Measurements from ENCODE around the gene GFY. TPM values are rescaled to one million over a fixed set of nuclear protein-coding genes. Genes with fewer than 3 reads are reported as not detected.

GFY gene
- total RNA-seq, result not detected
- under 1 TPM in 1 of 3 donors, not detected in 2; 0.33 TPM for polyA plus RNA-seq
- long read RNA-seq, donor 1, result 0 reads
- long read RNA-seq, donor 2, result 0 reads

GRCh38 chr19:49425178-49425577, at the start of gene GFY:
Gene GFY, plus strand, starts transcription at chr19:49425388. Its CDS starts 1,043 bp downstream, at chr19:49426431.
- TF ChIP-seq CTCF (IDR thresholded peaks at IDR 0.05), result no peak

GRCh38 chr19:49378512-49378911, 46.7 kb upstream of the GFY start:
- peaks cover 0 to 18% (median 2%) of the 10 kb centered on the region in 3 donors for H3K27me3 ChIP-seq (ENCODE audit: insufficient read depth in 3 of 3, low read length in 2 of 3)
- H3K4me3 ChIP-seq, result no peak overlapping the region
- DNase-seq, result no peak
- H3K9me3 ChIP-seq, result peaks cover 8% of the 10 kb centered on the region
- intact Hi-C loops (cut with DNase I), result no loop called here
- 54 to 58% (median 57%) methylated on average over 3 of the region's 3 CpGs for WGBS, 3 donors
- H3K27ac ChIP-seq, result no peak overlapping the region
- no peak for TF ChIP-seq CTCF (IDR thresholded peaks at IDR 0.05)
- ATAC-seq, result no peak
- H3K4me1 ChIP-seq, result no peaks in the 10 kb centered on the region
- H3K36me3 ChIP-seq (ENCODE audit: insufficient read depth in 1 of 2, low read depth in 1 of 2), result no peaks in the 10 kb centered on the region

More at GRCh38 chr19:49425178-49425577, at the start of gene GFY:
- DNase-seq (no peak), ATAC-seq (no peak)
- Histone ChIP-seq H3K9me3 (no peaks in the 10 kb centered on the region), H3K27me3 (ENCODE audit: insufficient read depth in 3 of 3, low read length in 2 of 3) (peaks cover 0 to 97% (median 62%) of the 10 kb centered on the region in 3 donors), H3K36me3 (ENCODE audit: insufficient read depth in 1 of 2, low read depth in 1 of 2) (no peaks in the 10 kb centered on the region), H3K4me1 (peaks cover 28% of the 10 kb centered on the region), H3K4me3 (no peak within 1 kb of the TSS), H3K27ac (no peak within 1 kb of the TSS)
- WGBS, 3 donors, result 46 to 51% (median 49%) methylated on average over 7 of the region's 7 CpGs
- intact Hi-C loops (cut with DNase I), result no loop called here

- H3K4me3 ChIP-seq, result no peak overlapping the region
- H3K27me3 ChIP-seq (ENCODE audit: insufficient read depth in 3 of 3, low read length in 2 of 3), result peaks cover 0 to 15% (median 0%) of the 10 kb centered on the region in 3 donors
- ATAC-seq (no peak), DNase-seq (no peak)
- H3K27ac ChIP-seq, result no peak overlapping the region
- TF ChIP-seq CTCF (IDR thresholded peaks at IDR 0.05), result no peak
- 90 to 91% (median 91%) methylated on average over 3 of the region's 3 CpGs for WGBS, 3 donors
- intact Hi-C loops (cut with DNase I), result no loop called here
- no peaks in the 10 kb centered on the region for H3K4me1 ChIP-seq
- H3K36me3 ChIP-seq (ENCODE audit: insufficient read depth in 1 of 2, low read depth in 1 of 2), result no peaks in the 10 kb centered on the region
- peaks cover 8% of the 10 kb centered on the region for H3K9me3 ChIP-seq
These were observed 44.8 kb upstream of the GFY start for GRCh38 chr19:49380391-49380790.

GRCh38 chr19:49382639-49383038, 42.5 kb upstream of the GFY start:
- DNase-seq, result no peak
- H3K27me3 ChIP-seq (ENCODE audit: insufficient read depth in 3 of 3, low read length in 2 of 3), result peaks cover 0 to 16% (median 0%) of the 10 kb centered on the region in 3 donors
- TF ChIP-seq CTCF (IDR thresholded peaks at IDR 0.05), result no peak
- H3K4me1 ChIP-seq, result no peaks in the 10 kb centered on the region
- H3K36me3 ChIP-seq (ENCODE audit: insufficient read depth in 1 of 2, low read depth in 1 of 2), result no peaks in the 10 kb centered on the region
- 91 to 96% (median 93%) methylated on average over 5 of the region's 5 CpGs for WGBS, 3 donors
- H3K4me3 ChIP-seq, result no peak overlapping the region
- ATAC-seq, result no peak
- H3K9me3 ChIP-seq, result peaks cover 8% of the 10 kb centered on the region
- intact Hi-C loops (cut with DNase I), result no loop called here
- no peak overlapping the region for H3K27ac ChIP-seq

GRCh38 chr19:49383599-49383998, 41.6 kb upstream of the GFY start:
- Histone ChIP-seq H3K27ac (no peak overlapping the region), H3K27me3 (ENCODE audit: insufficient read depth in 3 of 3, low read length in 2 of 3) (peaks cover 0 to 21% (median 2%) of the 10 kb centered on the region in 3 donors), H3K36me3 (ENCODE audit: insufficient read depth in 1 of 2, low read depth in 1 of 2) (no peaks in the 10 kb centered on the region), H3K4me3 (no peak overlapping the region), H3K4me1 (no peaks in the 10 kb centered on the region), H3K9me3 (peaks cover 8% of the 10 kb centered on the region)
- intact Hi-C loops (cut with DNase I), result no loop called here
- WGBS, 3 donors, result 33 to 95% (median 38%) methylated on average over 1 of the region's 1 CpG
- no peak for TF ChIP-seq CTCF (IDR thresholded peaks at IDR 0.05)
- no peak for ATAC-seq
- no peak for DNase-seq
